HCT116 (cell line): Measurements from ENCODE around the gene RAPGEF2. TPM values are rescaled to one million over a fixed set of nuclear protein-coding genes. Genes with fewer than 3 reads are reported as not detected.

Experiments used
- ATAC-seq: fragments of 200-7000 bp; cut with Tn5 transposase; 2 replicates; pipeline ENCODE4 v1.9.1; 2020; ENCODE audit warnings: mild to moderate bottlenecking, moderate library complexity
- BruUV-seq: library from RNA; stranded (reverse); fragments of 400-500 nt; replicated peaks from 2 replicates; lab custom pipeline; 2021; lab: Mats Ljungman, UMichigan
- CTCF ChIA-PET: fragments of 300-600 bp; sonication (Branson Sonifier 250); formaldehyde crosslinking; loops from one replicate; lab custom pipeline; 2021; ENCODE audit warnings: antibody characterized with exemption; lab: Charles Lee
- POLR2A ChIA-PET: fragments of 300-600, 350-600 bp; sonication (Branson Sonifier 250); formaldehyde crosslinking; loops from one replicate; lab custom pipeline; 2021; ENCODE audit warnings: antibody characterized with exemption; lab: Charles Lee
- RAD21 ChIA-PET, 2 experiments: fragments of 300-600 bp; sonication (Branson Sonifier 250); formaldehyde crosslinking; loops; one replicate each; lab custom pipeline; 2023; ENCODE audit warnings: low total read pairs in 2 of 2; ENCODE audit not compliant: uncharacterized antibody in 2 of 2, unreplicated experiment in 2 of 2, low non-redundant PET in 1 of 2; lab: Charles Lee
- DNase-seq: peaks from one replicate; pipeline ENCODE4 v3.0.0-alpha.2; 2010; ENCODE audit warnings: low read depth, low spot score
- H2AFZ ChIP-seq: fragments of 200-600 bp; shearing (Covaris generic), sonication (generic); 2 replicates; pipeline ENCODE4 v1.6.1; 2017; ENCODE audit warnings: low read depth, mixed run types, mixed read lengths, antibody characterized with exemption, low read length; ENCODE audit not compliant: poor library complexity, severe bottlenecking
- H3K27ac ChIP-seq: 2 replicates; pipeline ENCODE4 v1.5.1; 2012; ENCODE audit warnings: low read depth, low read length
- H3K27me3 ChIP-seq: fragments of 200-600 bp; sonication (generic); 2 replicates; pipeline ENCODE4 v1.6.1; 2016; ENCODE audit warnings: mixed run types, low read length, mixed read lengths; ENCODE audit not compliant: insufficient read depth
- H3K36me3 ChIP-seq, 2 experiments: fragments of 200-500 bp in 1 of 2; fragments of 200-600 bp in 1 of 2; sonication (Bioruptor generic) in 1 of 2; sonication (generic) in 1 of 2; 2 replicates each; pipeline versions ENCODE4 v1.5.1 to v1.6.1; 2014 to 2016; ENCODE audit warnings: low read length in 2 of 2, inconsistent platforms in 1 of 2, mixed read lengths in 1 of 2, mixed run types in 1 of 2; ENCODE audit not compliant: insufficient read depth in 2 of 2, control insufficient read depth in 1 of 2
- H3K4me1 ChIP-seq, 2 experiments: fragments of 200-600 bp in 1 of 2; sonication (generic) in 1 of 2; 2 replicates each; pipeline versions ENCODE4 v1.5.1 to v1.6.1; 2012 to 2017; ENCODE audit warnings: low read length in 2 of 2, inconsistent platforms in 1 of 2, mild to moderate bottlenecking in 1 of 2, mixed read lengths in 1 of 2, mixed run types in 1 of 2, moderate library complexity in 1 of 2; ENCODE audit not compliant: insufficient read depth in 2 of 2, control insufficient read depth in 1 of 2
- H3K4me2 ChIP-seq: fragments of 200-600 bp; sonication (generic); 2 replicates; pipeline ENCODE4 v1.6.1; 2017; ENCODE audit warnings: mixed run types, low read length, mixed read lengths
- H3K4me3 ChIP-seq, 2 experiments: fragments of 200-600 bp in 1 of 2; sonication (generic) in 1 of 2; replicated peaks in 1 of 2; 2 replicates each; pipeline ENCODE4 v1.5.1; 2011 to 2016; ENCODE audit warnings: low read length in 2 of 2, control low read depth in 1 of 2, low read depth in 1 of 2, mild to moderate bottlenecking in 1 of 2, mixed read lengths in 1 of 2, mixed run types in 1 of 2
- H3K79me2 ChIP-seq: fragments of 200-600 bp; sonication (generic); 2 replicates; pipeline ENCODE4 v1.6.1; 2017; ENCODE audit warnings: mild to moderate bottlenecking, mixed run types, low read length, moderate library complexity, mixed read lengths; ENCODE audit not compliant: insufficient read depth
- H3K9ac ChIP-seq: fragments of 200-600 bp; sonication (generic); 2 replicates; pipeline ENCODE4 v1.6.1; 2016; ENCODE audit warnings: low read length, mixed read lengths
- H3K9me2 ChIP-seq: fragments of 200-600 bp; sonication (generic), shearing (Covaris generic); 2 replicates; pipeline ENCODE4 v1.6.1; 2017; ENCODE audit warnings: mixed run types, mild to moderate bottlenecking, moderate library complexity; ENCODE audit not compliant: insufficient read depth
- H3K9me3 ChIP-seq, 2 experiments: fragments of 200-500 bp in 1 of 2; fragments of 200-600 bp in 1 of 2; sonication (Bioruptor generic) in 1 of 2; sonication (generic) in 1 of 2; 2 replicates each; pipeline ENCODE4 v1.6.1; 2014 to 2017; ENCODE audit warnings: low read length in 2 of 2, mixed read lengths in 2 of 2, inconsistent platforms in 1 of 2, low read depth in 1 of 2, mild to moderate bottlenecking in 1 of 2, mixed run types in 1 of 2, moderate library complexity in 1 of 2; ENCODE audit not compliant: control insufficient read depth in 1 of 2, insufficient read depth in 1 of 2
- H4K20me1 ChIP-seq: fragments of 200-600 bp; sonication (generic), shearing (Covaris generic); 2 replicates; pipeline ENCODE4 v1.6.1; 2017; ENCODE audit warnings: mixed run types, mild to moderate bottlenecking, moderate library complexity; ENCODE audit not compliant: insufficient read depth
- FOSL1 ChIP-seq: IDR thresholded peaks from 2 replicates; pipeline ENCODE4 v1.6.1; 2012; ENCODE audit warnings: low read depth
- ZFX ChIP-seq: fragments of 450-650 bp; IDR thresholded peaks from 2 replicates; pipeline ENCODE4 v1.6.1; 2017
- intact Hi-C: fragments of 100-400 bp; cut with micrococcal nuclease; formaldehyde crosslinking; loops from 2 replicates; pipeline ENCODE4 v1.10.0; 2022
- total RNA-seq: library from RNA; stranded (reverse); gene quantifications from one replicate; pipeline ENCODE4 v1.2.1, GENCODE V29; 2021; ENCODE audit not compliant: unreplicated experiment
- TF ChIP-seq, protein P1 (sequence below), 3 experiments: fragments of 200-600 bp in 1 of 3; sonication (generic) in 1 of 3; IDR thresholded peaks in 2 of 3; conservative IDR thresholded peaks in 1 of 3; 2 replicates each; pipeline ENCODE4 v1.5.1; 2012 to 2017; ENCODE audit warnings: low read depth in 2 of 3, low read length in 2 of 3, antibody characterized with exemption in 1 of 3, borderline replicate concordance in 1 of 3, control low read depth in 1 of 3, mild to moderate bottlenecking in 1 of 3, mixed read lengths in 1 of 3, mixed run types in 1 of 3, moderate library complexity in 1 of 3; ENCODE audit not compliant: insufficient read depth in 1 of 3
- TF ChIP-seq, protein P2 (sequence below): IDR thresholded peaks from 2 replicates; pipeline ENCODE4 v1.6.1; 2012; ENCODE audit warnings: low read depth

RAPGEF2 gene
- total RNA-seq, 1 experiment from 2014 or later, result 21.2 TPM

DNA sequence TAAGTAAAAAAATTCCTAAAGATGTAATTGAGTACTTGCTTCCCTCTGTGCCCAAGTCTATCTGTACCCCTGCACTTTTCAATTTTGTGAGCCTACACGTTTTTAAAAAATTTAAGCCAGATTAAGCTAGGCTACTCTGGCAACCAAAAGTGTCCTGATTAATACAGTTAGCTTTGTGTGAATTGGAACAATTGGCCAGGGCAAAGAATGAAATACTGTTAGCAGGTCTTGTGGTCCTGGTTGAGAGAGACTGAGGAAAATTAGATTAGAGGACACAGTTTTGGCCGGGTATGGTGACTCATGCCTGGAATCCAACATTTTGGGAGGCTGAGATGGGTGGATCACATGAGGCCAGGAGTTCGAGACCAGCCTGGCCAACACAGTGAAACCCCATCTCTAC, 293.3 kb downstream of the RAPGEF2 start:
- no TSS peak for BruUV-seq

More for the DNA sequence above, 293.3 kb downstream of the RAPGEF2 start:
- H3K36me3 ChIP-seq, result no peaks in the 10 kb centered on the region
- H3K27me3 ChIP-seq, result no peaks in the 10 kb centered on the region
- intact Hi-C loops, result no loop called here
- no peaks in the 10 kb centered on the region for H4K20me1 ChIP-seq
- H2AFZ ChIP-seq, result peak overlapping the region; percentile 73
- ATAC-seq (no peak), DNase-seq (no peak)
- H3K4me1 ChIP-seq, result peaks cover 0 to 5% of the 10 kb centered on the region in 2 experiments; a peak in 1 of 4 replicates
- CTCF ChIA-PET, result no interaction called here
- no peak overlapping the region for H3K4me3 ChIP-seq
- TF ChIP-seq, protein P1, sequence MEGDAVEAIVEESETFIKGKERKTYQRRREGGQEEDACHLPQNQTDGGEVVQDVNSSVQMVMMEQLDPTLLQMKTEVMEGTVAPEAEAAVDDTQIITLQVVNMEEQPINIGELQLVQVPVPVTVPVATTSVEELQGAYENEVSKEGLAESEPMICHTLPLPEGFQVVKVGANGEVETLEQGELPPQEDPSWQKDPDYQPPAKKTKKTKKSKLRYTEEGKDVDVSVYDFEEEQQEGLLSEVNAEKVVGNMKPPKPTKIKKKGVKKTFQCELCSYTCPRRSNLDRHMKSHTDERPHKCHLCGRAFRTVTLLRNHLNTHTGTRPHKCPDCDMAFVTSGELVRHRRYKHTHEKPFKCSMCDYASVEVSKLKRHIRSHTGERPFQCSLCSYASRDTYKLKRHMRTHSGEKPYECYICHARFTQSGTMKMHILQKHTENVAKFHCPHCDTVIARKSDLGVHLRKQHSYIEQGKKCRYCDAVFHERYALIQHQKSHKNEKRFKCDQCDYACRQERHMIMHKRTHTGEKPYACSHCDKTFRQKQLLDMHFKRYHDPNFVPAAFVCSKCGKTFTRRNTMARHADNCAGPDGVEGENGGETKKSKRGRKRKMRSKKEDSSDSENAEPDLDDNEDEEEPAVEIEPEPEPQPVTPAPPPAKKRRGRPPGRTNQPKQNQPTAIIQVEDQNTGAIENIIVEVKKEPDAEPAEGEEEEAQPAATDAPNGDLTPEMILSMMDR (IDR thresholded peaks at IDR 0.05 in 2 of 3, conservative IDR thresholded peaks at IDR 0.05 in 1 of 3; ENCODE audit: borderline replicate concordance in 1 of 3, insufficient read depth in 1 of 3, low read depth in 2 of 3, low read length in 2 of 3), result no peak
- TF ChIP-seq FOSL1 (no peak), ZFX (no peak)
- TF ChIP-seq, protein P2, sequence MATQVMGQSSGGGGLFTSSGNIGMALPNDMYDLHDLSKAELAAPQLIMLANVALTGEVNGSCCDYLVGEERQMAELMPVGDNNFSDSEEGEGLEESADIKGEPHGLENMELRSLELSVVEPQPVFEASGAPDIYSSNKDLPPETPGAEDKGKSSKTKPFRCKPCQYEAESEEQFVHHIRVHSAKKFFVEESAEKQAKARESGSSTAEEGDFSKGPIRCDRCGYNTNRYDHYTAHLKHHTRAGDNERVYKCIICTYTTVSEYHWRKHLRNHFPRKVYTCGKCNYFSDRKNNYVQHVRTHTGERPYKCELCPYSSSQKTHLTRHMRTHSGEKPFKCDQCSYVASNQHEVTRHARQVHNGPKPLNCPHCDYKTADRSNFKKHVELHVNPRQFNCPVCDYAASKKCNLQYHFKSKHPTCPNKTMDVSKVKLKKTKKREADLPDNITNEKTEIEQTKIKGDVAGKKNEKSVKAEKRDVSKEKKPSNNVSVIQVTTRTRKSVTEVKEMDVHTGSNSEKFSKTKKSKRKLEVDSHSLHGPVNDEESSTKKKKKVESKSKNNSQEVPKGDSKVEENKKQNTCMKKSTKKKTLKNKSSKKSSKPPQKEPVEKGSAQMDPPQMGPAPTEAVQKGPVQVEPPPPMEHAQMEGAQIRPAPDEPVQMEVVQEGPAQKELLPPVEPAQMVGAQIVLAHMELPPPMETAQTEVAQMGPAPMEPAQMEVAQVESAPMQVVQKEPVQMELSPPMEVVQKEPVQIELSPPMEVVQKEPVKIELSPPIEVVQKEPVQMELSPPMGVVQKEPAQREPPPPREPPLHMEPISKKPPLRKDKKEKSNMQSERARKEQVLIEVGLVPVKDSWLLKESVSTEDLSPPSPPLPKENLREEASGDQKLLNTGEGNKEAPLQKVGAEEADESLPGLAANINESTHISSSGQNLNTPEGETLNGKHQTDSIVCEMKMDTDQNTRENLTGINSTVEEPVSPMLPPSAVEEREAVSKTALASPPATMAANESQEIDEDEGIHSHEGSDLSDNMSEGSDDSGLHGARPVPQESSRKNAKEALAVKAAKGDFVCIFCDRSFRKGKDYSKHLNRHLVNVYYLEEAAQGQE, result no peak
- RAD21 ChIA-PET, result no interaction called here
- H3K79me2 ChIP-seq, result no peaks in the 10 kb centered on the region
- no peak overlapping the region for H3K4me2 ChIP-seq
- no peak overlapping the region for H3K9ac ChIP-seq
- no peaks in the 10 kb centered on the region for H3K9me2 ChIP-seq
- POLR2A ChIA-PET, result no interaction called here
- no peaks in the 10 kb centered on the region for H3K9me3 ChIP-seq
- H3K27ac ChIP-seq, result no peak overlapping the region
